ENCODE results near the gene DENND1A. TPM values are rescaled to one million over a fixed set of nuclear protein-coding genes. Genes with fewer than 3 reads are reported as not detected.

The DENND1A gene
- total RNA-seq, 2 experiments from 2014 or later, result 21.9 to 23.3 TPM

DNA sequence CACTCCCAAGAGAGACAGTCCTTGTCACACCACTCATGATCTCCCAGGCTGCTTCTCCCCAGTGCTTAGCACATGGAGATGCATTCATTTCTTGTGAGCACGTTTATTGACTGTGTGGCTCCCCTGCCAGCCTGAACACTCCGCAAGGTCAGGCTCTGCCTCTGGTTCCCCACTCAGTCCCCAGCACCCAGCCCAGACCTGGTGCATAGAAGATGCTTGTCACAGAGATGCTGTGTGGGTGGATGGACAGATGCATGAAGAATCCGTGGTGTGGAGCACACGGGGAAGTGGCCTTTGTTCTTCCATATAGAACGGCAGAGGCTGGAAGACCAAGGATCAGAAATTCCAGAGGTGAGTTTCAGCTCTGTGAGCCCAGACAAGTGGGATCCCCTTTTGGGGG, 587.7 kb downstream of the DENND1A start:
- no peaks in the 10 kb centered on the region for H3K9me3 Mint-ChIP-seq
- H3K27ac Mint-ChIP-seq, result no peak overlapping the region
- DNase-seq, result no peak
- H3K36me3 Mint-ChIP-seq (ENCODE audit: low read depth), result no peaks in the 10 kb centered on the region
- ATAC-seq, result no peak
- intact Hi-C loops (cut with micrococcal nuclease), result no loop called here
- ChIA-PET CTCF (interaction anchor here (0.8 to 4.7 kb wide), 2 partner anchors 7 to 12 kb away, joined by 3 to 21 read pairs; no protein-coding TSS in a partner anchor), POLR2A (no interaction called here)
- H3K4me3 Mint-ChIP-seq, result no peak overlapping the region
- no peaks in the 10 kb centered on the region for H3K27me3 Mint-ChIP-seq
- peaks cover 44% of the 10 kb centered on the region for H3K4me1 Mint-ChIP-seq (ENCODE audit: low read depth)
- TF ChIP-seq, protein P1, sequence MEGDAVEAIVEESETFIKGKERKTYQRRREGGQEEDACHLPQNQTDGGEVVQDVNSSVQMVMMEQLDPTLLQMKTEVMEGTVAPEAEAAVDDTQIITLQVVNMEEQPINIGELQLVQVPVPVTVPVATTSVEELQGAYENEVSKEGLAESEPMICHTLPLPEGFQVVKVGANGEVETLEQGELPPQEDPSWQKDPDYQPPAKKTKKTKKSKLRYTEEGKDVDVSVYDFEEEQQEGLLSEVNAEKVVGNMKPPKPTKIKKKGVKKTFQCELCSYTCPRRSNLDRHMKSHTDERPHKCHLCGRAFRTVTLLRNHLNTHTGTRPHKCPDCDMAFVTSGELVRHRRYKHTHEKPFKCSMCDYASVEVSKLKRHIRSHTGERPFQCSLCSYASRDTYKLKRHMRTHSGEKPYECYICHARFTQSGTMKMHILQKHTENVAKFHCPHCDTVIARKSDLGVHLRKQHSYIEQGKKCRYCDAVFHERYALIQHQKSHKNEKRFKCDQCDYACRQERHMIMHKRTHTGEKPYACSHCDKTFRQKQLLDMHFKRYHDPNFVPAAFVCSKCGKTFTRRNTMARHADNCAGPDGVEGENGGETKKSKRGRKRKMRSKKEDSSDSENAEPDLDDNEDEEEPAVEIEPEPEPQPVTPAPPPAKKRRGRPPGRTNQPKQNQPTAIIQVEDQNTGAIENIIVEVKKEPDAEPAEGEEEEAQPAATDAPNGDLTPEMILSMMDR (IDR thresholded peaks at IDR 0.05), result no peak

DNA sequence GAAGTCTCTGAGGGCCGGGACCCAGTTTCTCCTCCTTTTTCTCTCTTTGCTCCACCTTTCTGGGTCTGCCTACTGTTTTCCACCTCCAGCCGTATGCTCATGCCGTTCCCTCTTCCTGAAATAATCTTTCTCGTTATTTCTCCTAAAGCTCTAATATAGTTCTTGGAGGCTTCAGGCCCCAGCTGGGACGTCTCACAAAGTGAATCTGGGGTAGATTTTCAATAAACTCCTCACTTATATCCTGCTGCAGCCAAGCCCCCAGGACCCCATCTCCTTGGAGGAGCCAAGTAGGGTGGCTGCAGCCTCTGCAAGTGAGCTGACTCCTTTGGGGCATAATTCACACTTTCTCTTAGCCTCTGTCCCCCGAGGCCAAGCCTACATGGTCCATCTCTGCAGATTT, 588.1 kb downstream of the DENND1A start:
- POLR2A ChIA-PET, result no interaction called here
- no peak for ATAC-seq
- intact Hi-C loops (cut with micrococcal nuclease), result no loop called here

GRCh38 chr9:123339666-123340510, 590.0 kb downstream of the DENND1A start:
- ChIA-PET CTCF (interaction anchor here (0.7 to 4.7 kb wide), 10 partner anchors 9 to 259 kb away, joined by 3 to 21 read pairs (median 4); no protein-coding TSS in a partner anchor), POLR2A (interaction anchor here (0.6 to 2.8 kb wide), 11 partner anchors 10 to 237 kb away, joined by 3 to 26 read pairs (median 5); no protein-coding TSS in a partner anchor)
- Mint-ChIP-seq H3K9me3 (no peaks in the 10 kb centered on the region), H3K4me1 (ENCODE audit: low read depth) (peaks cover 46% of the 10 kb centered on the region), H3K4me3 (peak overlapping the region; percentile 74), H3K27me3 (no peaks in the 10 kb centered on the region), H3K27ac (peak overlapping the region; percentile 99), H3K36me3 (ENCODE audit: low read depth) (no peaks in the 10 kb centered on the region)
- ATAC-seq (peak; percentile 66), DNase-seq (peak; percentile 87)
- intact Hi-C loops (cut with micrococcal nuclease), result loop anchor here (2.0 kb wide), 3 partner anchors 17 to 115 kb away; no protein-coding TSS in a partner anchor
- TF ChIP-seq, protein P1 (IDR thresholded peaks at IDR 0.05), result no peak

More for the DNA sequence above, 588.1 kb downstream of the DENND1A start:
- Mint-ChIP-seq H3K27me3 (no peaks in the 10 kb centered on the region), H3K36me3 (ENCODE audit: low read depth) (no peaks in the 10 kb centered on the region), H3K9me3 (no peaks in the 10 kb centered on the region), H3K4me1 (ENCODE audit: low read depth) (peaks cover 46% of the 10 kb centered on the region), H3K27ac (no peak overlapping the region), H3K4me3 (no peak overlapping the region)
- DNase-seq, result no peak
- TF ChIP-seq, protein P1 (IDR thresholded peaks at IDR 0.05), result no peak
- CTCF ChIA-PET, result interaction anchor here (0.8 to 4.7 kb wide), 2 partner anchors 7 to 12 kb away, joined by 3 to 21 read pairs; no protein-coding TSS in a partner anchor

GRCh38 chr9:123338710-123339665, 590.9 kb downstream of the DENND1A start:
- peak; percentile 75 for ATAC-seq
- intact Hi-C loops (cut with micrococcal nuclease), result loop anchor here (2.0 kb wide), 3 partner anchors 16 to 114 kb away; no protein-coding TSS in a partner anchor
- TF ChIP-seq, protein P1 (IDR thresholded peaks at IDR 0.05), result no peak
- Mint-ChIP-seq H3K4me3 (peak overlapping the region; percentile 74), H3K4me1 (ENCODE audit: low read depth) (peaks cover 46% of the 10 kb centered on the region), H3K36me3 (ENCODE audit: low read depth) (no peaks in the 10 kb centered on the region), H3K27ac (peak overlapping the region; percentile 99), H3K27me3 (no peaks in the 10 kb centered on the region), H3K9me3 (no peaks in the 10 kb centered on the region)
- CTCF ChIA-PET, result interaction anchor here (0.7 to 4.7 kb wide), 15 partner anchors 10 to 258 kb away, joined by 3 to 21 read pairs (median 4); no protein-coding TSS in a partner anchor
- DNase-seq, result peak; percentile 94
- POLR2A ChIA-PET, result interaction anchor here (0.6 to 2.8 kb wide), 12 partner anchors 9 to 512 kb away, joined by 3 to 26 read pairs (median 4); no protein-coding TSS in a partner anchor

Data from activated CD8-positive, alpha-beta T cell treated with anti-CD3 and anti-CD28 coated beads for 36 hours (primary cell).